Measurements from ENCODE around the gene CDH18. TPM values are rescaled to one million over a fixed set of nuclear protein-coding genes. Genes with fewer than 3 reads are reported as not detected.
A peak's percentile ranks its signal among the peaks of the same experiment; 100 is the strongest.

Gene CDH18
- total RNA-seq: not detected
- long read RNA-seq: 0 reads

DNA sequence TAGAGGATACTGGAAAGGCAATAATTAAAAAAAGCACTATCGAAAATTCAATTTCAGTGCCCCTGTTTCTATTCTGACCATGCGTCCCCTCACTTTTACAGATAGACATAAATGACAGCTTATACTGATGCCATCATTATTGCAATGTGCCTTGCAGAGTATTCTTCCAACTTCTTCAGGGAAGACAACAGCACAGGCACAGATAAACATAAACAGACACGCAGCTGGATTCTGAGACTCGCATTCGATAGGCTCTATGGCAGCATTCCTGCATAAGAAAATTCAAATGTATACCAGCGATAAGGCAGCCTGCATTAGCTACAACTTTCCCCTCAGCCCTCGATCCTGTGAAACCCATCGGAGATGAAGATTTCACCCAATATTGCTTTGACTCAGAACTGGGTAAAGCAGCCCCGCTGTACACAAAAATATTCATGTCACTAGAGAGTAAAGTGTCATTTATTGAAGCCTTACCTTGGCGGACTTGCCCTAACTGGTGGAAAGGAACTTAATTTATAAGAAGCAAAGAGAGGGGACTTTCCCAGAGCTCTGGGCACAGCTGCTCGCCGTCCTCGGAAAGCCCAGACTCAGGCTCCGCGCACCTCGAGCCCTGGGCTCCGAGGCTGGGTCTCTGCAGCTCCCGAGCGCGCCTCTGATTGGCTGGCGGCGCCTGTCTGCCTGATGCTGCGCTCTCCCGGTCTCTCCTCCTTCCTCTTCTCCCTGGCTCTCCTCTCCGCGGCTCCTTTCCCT, at the start of gene CDH18:
TSS of gene CDH18 (minus strand) at position 589 of the 750 bp plus-strand sequence. CDS start 149,214 bp downstream, outside the sequence.
- ATAC-seq (peak; percentile 78), DNase-seq (peak; percentile 68)
- Histone ChIP-seq H3K9me3 (no peaks in the 10 kb centered on the region), H3K27ac (no peak within 1 kb of the TSS), H3K4me3 (no peak within 1 kb of the TSS), H3K36me3 (no peaks in the 10 kb centered on the region), H3K27me3 (no peaks in the 10 kb centered on the region), H3K4me1 (no peaks in the 10 kb centered on the region)
- TF ChIP-seq, protein P1, sequence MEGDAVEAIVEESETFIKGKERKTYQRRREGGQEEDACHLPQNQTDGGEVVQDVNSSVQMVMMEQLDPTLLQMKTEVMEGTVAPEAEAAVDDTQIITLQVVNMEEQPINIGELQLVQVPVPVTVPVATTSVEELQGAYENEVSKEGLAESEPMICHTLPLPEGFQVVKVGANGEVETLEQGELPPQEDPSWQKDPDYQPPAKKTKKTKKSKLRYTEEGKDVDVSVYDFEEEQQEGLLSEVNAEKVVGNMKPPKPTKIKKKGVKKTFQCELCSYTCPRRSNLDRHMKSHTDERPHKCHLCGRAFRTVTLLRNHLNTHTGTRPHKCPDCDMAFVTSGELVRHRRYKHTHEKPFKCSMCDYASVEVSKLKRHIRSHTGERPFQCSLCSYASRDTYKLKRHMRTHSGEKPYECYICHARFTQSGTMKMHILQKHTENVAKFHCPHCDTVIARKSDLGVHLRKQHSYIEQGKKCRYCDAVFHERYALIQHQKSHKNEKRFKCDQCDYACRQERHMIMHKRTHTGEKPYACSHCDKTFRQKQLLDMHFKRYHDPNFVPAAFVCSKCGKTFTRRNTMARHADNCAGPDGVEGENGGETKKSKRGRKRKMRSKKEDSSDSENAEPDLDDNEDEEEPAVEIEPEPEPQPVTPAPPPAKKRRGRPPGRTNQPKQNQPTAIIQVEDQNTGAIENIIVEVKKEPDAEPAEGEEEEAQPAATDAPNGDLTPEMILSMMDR (IDR thresholded peaks at IDR 0.05): no peak
- intact Hi-C loops (cut with DNase I): no loop called here

- Histone ChIP-seq H3K9me3 (no peaks in the 10 kb centered on the region), H3K36me3 (no peaks in the 10 kb centered on the region), H3K27me3 (no peaks in the 10 kb centered on the region), H3K4me1 (no peaks in the 10 kb centered on the region), H3K4me3 (no peak overlapping the region), H3K27ac (no peak overlapping the region)
- TF ChIP-seq, protein P1 (IDR thresholded peaks at IDR 0.05): no peak
- DNase-seq (no peak), ATAC-seq (no peak)
- intact Hi-C loops (cut with DNase I): no loop called here
Observed at GRCh38 chr5:20034717-20035116, 46.7 kb upstream of the CDH18 start.

- no peak overlapping the region for H3K27ac ChIP-seq
- no peaks in the 10 kb centered on the region for H3K27me3 ChIP-seq
- intact Hi-C loops (cut with DNase I): no loop called here
- no peaks in the 10 kb centered on the region for H3K9me3 ChIP-seq
- DNase-seq: no peak
- H3K4me3 ChIP-seq: no peak overlapping the region
- H3K4me1 ChIP-seq: no peaks in the 10 kb centered on the region
- no peaks in the 10 kb centered on the region for H3K36me3 ChIP-seq
- TF ChIP-seq, protein P1 (IDR thresholded peaks at IDR 0.05): no peak
- no peak for ATAC-seq
Observed at GRCh38 chr5:20033881-20034280, 45.9 kb upstream of the CDH18 start.

DNA sequence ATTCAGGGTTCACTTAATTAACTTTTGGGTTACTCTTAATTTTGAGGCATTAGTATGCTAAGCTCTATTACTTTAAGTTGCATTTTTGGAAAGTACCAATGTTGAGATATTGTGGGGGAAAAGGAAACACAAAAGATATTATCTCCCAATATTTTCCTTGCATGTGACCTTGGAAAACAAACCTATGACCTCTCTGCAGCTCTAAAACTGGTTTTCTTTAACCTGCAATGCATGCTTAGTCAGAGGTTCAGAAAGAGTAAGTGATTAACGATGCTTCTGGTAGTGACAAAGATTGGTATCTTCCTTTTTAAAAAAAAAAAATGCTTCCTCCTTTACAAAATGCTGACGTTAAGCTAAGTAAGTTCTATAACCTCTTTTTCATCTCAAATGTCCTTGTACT, 44.9 kb upstream of the CDH18 start:
- H3K27ac ChIP-seq: no peak overlapping the region
- H3K4me1 ChIP-seq: no peaks in the 10 kb centered on the region
- TF ChIP-seq, protein P1 (IDR thresholded peaks at IDR 0.05): no peak
- ATAC-seq (no peak), DNase-seq (no peak)
- no peaks in the 10 kb centered on the region for H3K36me3 ChIP-seq
- no peaks in the 10 kb centered on the region for H3K9me3 ChIP-seq
- intact Hi-C loops (cut with DNase I): no loop called here
- no peak overlapping the region for H3K4me3 ChIP-seq
- H3K27me3 ChIP-seq: no peaks in the 10 kb centered on the region

DNA sequence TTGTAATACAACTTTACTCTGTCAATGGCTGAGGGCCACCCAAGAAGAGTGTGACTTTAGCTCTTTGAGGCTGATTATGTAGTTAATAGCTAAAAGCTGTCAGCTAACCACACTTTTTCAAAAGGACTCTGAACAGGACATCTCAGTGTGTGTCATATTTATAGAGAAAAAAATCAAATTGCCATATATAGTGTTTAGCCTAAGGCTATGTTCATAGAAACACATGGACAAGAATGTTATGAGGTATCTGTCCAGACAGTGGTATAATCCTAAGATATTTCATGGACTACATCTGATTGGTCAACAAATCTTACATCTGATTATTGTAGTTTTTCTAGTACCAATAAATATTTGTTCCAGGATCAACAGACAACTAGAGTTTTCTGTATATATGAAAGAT, 42.1 kb upstream of the CDH18 start:
- TF ChIP-seq, protein P1 (IDR thresholded peaks at IDR 0.05): no peak
- no peak overlapping the region for H3K4me3 ChIP-seq
- H3K4me1 ChIP-seq: no peaks in the 10 kb centered on the region
- no peaks in the 10 kb centered on the region for H3K36me3 ChIP-seq
- intact Hi-C loops (cut with DNase I): no loop called here
- no peak overlapping the region for H3K27ac ChIP-seq
- DNase-seq: no peak
- no peak for ATAC-seq
- no peaks in the 10 kb centered on the region for H3K9me3 ChIP-seq
- no peaks in the 10 kb centered on the region for H3K27me3 ChIP-seq
